Measurements from ENCODE around the gene ENTPD1.

DNA sequence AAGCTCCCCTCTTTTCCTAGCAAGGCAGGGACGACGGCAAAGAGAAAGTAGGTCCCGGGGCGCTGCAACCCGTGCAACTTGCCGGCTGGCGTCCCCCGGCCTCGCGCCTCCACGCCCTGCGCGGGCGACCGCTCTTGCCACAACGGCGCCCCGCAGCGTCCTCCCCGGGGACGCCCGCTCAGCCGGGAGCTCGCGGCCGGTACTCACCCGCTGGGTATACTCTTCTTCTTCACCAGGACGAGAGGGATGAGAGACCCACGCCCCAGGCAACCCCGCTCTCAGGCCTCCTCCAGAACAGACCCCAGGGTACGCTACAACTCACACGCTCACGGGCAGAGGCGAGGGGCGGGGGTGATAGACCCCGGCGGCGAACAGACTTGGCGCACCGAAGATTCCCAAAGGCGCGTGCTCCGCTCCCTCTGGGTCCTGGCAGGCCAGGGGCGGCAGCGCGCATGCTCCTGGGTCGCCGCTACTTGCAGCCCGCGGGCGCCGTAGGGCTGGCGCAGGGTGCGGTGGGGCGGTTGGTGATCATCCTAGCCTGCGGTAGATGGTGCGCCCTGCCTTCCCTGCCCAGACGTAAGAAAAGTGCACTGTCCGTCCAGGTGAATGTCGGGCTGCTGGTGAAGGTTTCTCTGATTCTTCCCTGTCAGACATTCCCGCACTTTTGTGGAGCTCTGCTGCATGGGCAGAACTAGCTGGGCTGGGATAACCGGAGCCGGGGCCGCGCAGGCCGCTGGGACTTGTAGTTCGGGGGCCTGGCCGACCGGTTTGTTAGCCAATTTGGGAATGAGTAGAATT, 151.7 kb downstream of the ENTPD1 start, which contains the start of gene CC2D2B:
- TF ChIP-seq CTCF (IDR thresholded peaks at IDR 0.05; ENCODE audit: insufficient read depth, low read depth, low read length) (no peak), EZH2 (IDR thresholded peaks at IDR 0.05; ENCODE audit: insufficient read depth, low read length) (no peak)
